ENCODE data around the gene EMILIN1.
"Not testable (repeated sequence)": the region's sequence is repeated elsewhere in the genome, so short reads cannot be mapped to it uniquely, and the experiment has no call there.

EMILIN1 gene

GRCh38 chr2:27095745-27096651 lies 17.6 kb downstream of the EMILIN1 start:
- peak; percentile 51 for DNase-seq

GRCh38 chr2:27096748-27097297 lies 18.4 kb downstream of the EMILIN1 start:
- no peak for DNase-seq

- DNase-seq = no peak
Measured at GRCh38 chr2:27097341-27097740, 18.9 kb downstream of the EMILIN1 start.

GRCh38 chr2:27099334-27099955 lies 21.0 kb downstream of the EMILIN1 start:
- no peak for DNase-seq

- DNase-seq = no peak
Measured at GRCh38 chr2:27100036-27100435, 21.6 kb downstream of the EMILIN1 start.

GRCh38 chr2:27102329-27102728 lies 23.9 kb downstream of the EMILIN1 start:
- DNase-seq = no peak

GRCh38 chr2:27105981-27106380 lies 27.6 kb downstream of the EMILIN1 start:
- DNase-seq = no peak

- no peak for DNase-seq
Measured at GRCh38 chr2:27108221-27108620, 29.8 kb downstream of the EMILIN1 start.

- no peak for DNase-seq
Measured at GRCh38 chr2:27109083-27109482, 30.7 kb downstream of the EMILIN1 start.

GRCh38 chr2:27110603-27111352 lies 32.4 kb downstream of the EMILIN1 start:
- not testable (repeated sequence) for DNase-seq

- not testable (repeated sequence) for DNase-seq
Measured at GRCh38 chr2:27111392-27112078, 33.1 kb downstream of the EMILIN1 start.

- DNase-seq = no peak
Measured at GRCh38 chr2:27115519-27115918, 37.1 kb downstream of the EMILIN1 start.

- no peak for DNase-seq
Measured at GRCh38 chr2:27117995-27118524, 39.6 kb downstream of the EMILIN1 start.

GRCh38 chr2:27118525-27119329 lies 40.3 kb downstream of the EMILIN1 start, which contains the start of gene CGREF1:
CGREF1 (minus strand) TSS chr2:27119128; CDS start chr2:27104366, 14,762 bp downstream.
- DNase-seq = no peak

GRCh38 chr2:27119330-27119670 lies 40.9 kb downstream of the EMILIN1 start:
- not testable (repeated sequence) for DNase-seq

GRCh38 chr2:27121906-27122305 lies 43.5 kb downstream of the EMILIN1 start:
- no peak for DNase-seq

- no peak for DNase-seq
Measured at GRCh38 chr2:27122791-27123190, 44.4 kb downstream of the EMILIN1 start.

GRCh38 chr2:27123302-27124150 lies 45.1 kb downstream of the EMILIN1 start, which contains the start of gene ABHD1:
ABHD1 (plus strand) TSS chr2:27123815; CDS start chr2:27123949, 134 bp downstream.
- DNase-seq = peak; percentile 15

GRCh38 chr2:27125104-27125503 lies 46.7 kb downstream of the EMILIN1 start:
- no peak for DNase-seq

GRCh38 chr2:27126252-27126710 lies 47.9 kb downstream of the EMILIN1 start:
- DNase-seq = no peak

All from EL (cell line).